Stimulated activated naive CD4-positive, alpha-beta T cell treated with Interleukin-2 at 50 U/mL for 16 hours (primary cell): Measurements from ENCODE around the gene SRGAP3.

Source experiments
- DNase-seq: peaks from one replicate; lab custom pipeline; 2025; lab: John Stamatoyannopoulos, UW

Gene SRGAP3

DNA sequence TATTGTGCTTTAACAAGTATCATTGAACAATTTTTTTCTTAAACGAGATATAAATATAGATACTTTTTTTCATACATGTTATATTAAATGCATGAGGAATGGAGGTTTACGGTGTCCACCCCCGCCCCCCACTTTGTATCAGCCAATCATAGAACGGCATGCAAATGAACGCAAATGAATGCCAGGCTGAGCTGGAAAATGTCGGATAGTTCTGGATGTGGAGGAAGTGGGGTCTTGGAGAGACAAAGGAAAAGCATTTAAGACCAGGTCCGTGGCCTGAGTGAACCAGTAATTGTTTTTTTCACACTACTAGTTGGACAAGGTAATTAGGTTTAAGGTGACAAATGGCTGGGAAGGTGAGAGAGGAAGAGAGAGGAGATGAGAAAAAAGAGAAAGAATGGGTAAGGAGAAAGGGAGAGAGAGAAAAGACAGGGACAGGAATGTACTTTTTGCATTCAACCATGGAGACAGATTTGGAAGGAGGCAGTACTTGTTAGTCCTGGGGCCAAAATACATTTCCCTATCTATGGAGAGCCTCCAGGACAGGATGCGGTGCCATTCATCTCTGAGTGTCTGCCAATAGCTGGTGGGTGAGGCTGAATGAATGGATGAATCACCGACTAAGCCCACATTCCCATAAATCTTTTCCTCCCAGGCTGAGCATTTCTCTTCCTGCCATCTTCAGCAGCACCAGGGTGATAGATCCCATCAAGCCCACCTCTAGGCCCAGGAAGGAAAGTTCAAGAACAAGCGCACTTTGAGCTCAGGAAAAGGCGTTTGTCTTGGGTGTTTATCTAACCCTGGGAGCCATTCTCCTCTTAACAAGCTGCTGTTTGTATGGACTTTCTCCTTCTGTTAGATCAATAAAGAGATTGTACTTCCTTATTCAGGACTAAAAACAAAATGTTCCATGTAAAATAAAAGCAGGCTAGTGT, 284.7 kb downstream of the SRGAP3 start:
- DNase-seq, result no peak

DNA sequence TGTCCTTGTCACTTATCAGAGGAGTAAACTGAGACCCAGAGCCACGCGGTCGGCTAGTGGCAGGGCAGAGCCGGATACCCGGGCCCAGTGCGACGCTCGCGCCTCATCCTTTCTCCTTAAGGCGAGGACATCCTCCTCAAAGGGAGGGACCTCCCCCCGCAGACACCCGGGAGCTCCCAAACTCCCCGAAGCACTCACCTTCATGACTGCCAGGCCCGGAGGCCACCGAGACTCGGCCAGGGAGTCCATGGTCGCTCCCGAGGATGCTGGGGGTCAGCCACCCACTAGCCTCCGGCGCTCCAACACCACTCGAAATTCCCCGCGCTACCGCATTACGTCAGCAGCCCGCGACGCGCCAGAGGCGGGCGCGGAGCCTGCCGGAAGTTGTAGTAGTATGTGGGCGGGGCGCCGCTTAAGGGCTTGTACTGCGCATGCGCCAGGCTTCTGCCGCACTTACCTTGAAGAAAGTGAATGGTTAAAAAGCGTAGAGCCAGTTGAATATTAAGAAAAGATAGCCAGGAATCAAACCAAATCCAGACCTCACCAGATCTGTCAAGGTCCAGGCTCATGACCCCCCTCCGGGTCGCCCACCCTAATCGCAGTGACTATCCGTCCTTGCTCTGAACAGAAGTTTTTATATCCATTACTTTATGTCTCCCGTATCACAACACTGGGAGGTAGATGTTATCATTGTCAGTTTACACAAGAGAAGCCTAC, 286.2 kb downstream of the SRGAP3 start, which contains the start of gene RAD18:
Gene RAD18 (minus strand): TSS at position 336 of the 717 bp plus-strand sequence. CDS start 87 bp downstream, at position 249.
- DNase-seq, result peak; percentile 88

DNA sequence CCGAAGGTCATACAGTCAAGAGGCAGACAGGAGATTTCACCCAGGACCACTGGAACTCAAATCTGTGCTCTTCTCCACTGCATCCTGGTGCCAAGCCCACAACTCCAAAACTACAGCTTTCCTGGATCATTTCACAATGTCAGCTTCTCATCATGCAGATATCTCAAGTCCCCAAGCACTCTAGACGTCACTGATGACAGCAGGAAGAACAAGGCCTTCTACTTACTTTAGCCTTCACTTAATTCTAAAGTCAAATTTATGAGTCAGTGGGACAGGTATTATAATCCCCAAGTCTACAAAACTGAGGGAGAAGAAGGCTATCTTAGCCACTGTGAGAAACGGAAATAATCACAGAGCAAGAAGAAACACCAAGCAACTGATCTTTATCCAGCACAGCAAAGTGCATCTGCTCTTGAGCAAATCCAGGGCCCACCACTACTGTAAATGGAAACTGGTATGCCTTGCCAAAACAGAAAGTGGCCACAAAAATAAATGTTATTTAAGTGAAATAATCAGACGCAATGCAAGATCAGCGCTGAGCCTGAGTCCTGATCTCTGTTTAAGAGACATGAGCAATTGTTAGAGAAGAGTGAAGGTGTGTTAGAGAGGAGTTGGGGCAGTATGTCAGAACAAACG, 287.1 kb downstream of the SRGAP3 start:
- DNase-seq, result no peak

DNA sequence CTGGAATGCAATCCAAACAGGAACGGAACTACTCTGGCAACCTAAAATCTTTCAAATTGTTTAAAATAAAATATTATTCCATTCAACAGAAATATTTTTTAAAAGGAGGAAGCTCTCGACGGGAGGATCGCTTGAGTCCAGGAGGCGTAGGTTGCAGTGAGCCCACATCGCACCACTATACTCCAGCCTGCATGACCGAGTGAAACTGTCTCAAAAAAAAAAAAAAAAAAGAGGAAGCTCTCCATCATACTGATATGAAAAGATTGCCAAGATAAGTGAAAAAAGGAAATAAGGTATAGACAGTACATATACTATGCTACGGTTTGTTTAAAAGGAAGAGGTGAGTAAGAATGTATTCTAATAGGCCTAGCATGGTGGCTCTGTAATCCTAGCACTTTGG, 289.8 kb downstream of the SRGAP3 start:
- DNase-seq, result no peak

DNA sequence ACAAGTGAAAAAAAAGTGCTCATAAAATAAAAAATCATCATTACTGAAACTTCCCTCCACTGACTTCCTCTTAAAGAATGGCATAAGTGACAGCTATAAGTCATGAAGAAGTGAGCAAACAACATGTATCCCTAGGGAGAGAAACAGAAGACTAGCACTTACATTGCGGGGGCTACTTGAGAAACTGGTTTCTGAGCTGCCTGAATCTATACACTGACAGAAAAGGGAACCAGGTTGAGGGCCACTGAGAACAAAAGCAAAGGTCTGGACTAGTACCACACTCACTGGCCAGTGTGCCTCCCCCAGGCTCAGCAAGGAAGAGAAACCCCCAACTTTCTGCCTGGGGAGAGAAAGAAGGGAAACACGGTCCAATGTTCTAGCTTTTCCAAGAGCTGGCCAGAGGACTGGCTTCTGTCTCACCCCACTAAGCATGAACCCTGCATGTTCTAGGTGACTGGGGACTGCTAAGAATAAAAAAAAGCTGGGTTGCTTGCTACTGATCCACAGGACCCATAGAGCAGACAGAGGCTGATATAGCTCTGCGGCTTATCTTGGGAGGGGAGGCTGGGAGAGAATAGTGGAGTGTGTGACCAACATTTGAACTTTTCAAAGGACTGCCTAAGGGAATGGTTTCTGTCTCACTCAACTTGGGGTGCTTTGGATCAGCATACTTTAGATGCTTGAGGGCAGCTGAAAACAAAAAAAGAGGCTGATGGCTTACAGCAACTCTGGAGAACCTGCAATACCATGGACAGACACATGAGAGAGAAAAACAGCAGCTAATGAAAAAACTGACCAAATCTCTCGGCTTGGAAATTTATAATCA, 294.3 kb downstream of the SRGAP3 start:
- DNase-seq, result no peak

DNA sequence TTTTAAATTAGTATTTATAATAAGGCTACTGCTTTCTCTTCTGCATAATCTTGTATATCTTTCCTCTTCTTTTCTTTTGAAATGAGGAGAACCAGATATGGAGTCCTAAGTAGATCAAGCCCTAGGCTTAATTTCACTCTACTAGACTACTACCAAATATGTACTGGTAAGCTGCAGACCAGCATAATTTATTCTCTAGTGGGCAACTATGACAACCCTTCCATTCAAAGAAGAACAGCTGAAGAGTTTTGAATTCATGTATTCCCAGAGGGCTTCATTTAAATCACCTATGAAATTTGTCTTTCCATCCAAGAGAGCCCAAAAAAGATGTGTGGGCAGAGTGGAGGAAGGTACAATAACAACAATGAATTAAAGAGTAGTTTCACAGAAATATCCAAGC, 296.1 kb downstream of the SRGAP3 start:
- no peak for DNase-seq

DNA sequence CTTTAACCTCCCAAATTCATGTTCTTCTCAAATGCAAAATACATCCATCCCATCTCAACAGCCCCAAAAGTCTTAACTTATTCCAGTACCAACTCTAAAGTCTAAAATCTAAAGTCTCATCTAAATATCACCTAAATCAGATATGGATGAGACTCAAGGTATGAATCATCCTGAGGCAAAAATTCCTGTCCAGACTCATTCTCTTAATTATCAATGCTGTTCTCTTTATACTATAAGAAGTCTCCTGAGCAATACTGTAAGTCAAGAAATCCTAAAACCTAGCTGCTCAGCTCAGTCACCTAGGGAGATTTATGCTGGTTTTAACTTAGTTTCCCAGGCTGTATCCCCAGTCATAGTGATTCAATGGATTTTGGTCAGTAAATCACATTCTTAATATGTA, 297.3 kb downstream of the SRGAP3 start:
- DNase-seq, result no peak

DNA sequence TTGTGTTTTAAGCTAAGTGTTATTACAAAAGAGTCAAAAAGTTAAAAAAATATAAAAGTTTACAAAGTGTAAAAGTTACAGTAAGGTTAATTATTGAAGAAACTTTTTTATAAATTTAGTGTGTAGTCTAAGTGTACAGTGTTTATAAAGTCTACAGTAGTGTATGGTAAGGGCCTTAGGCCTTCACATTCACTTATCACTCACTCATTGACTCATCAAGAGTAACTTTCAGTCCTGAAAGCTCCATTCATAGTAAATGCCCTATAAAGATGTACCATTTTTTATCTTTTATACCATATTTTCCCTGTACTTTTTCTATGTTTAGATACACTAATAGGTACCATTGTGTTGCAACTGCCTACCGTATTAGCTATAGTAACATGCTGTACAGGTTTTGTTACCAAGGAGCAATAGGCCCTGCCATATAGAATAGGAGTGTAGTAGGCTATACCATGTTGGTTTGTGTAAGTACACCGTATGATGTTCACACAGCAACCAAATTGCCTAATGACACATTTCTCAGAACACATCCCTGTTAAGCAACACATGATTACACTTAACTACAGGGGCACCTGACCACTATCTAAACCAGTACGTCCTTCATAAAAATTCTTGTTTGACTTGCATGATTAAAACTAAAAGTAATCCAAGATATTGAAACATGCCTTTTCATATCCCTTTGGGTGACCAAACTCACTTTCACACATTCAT, 303.4 kb downstream of the SRGAP3 start:
- DNase-seq, result no peak

DNA sequence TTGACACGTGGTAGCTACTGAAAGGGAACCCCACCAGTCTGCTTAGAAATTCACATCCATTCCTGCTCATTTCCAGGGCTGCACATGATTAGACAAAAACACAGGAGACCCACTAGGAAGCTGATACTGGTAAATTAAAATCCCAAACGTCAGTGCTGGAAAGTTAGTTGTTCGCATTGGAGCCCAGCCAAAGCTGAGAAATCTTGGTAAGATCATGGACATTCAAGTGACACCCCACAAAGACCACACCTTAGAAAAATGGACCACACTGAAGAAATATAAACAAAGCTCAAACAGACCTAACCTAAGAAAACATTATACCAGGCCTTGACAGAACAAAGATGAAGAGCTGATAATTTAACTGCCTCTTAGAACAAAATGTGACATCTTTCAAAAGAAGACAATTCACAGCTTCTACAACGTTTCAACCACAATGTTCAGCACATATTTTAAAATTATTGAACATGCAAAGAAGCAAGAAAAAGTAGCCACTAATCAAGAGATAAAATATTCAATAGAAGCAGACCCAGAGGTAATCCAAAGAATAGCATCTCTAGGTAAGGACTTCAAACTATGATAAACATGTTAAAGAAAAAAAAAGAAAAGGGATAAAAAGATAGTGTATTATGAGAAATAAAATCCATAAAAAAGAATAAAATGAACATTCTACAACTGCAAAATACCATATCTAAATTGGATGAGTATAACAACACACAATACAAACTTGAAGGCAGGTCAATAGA, 306.5 kb downstream of the SRGAP3 start:
- DNase-seq, result no peak

DNA sequence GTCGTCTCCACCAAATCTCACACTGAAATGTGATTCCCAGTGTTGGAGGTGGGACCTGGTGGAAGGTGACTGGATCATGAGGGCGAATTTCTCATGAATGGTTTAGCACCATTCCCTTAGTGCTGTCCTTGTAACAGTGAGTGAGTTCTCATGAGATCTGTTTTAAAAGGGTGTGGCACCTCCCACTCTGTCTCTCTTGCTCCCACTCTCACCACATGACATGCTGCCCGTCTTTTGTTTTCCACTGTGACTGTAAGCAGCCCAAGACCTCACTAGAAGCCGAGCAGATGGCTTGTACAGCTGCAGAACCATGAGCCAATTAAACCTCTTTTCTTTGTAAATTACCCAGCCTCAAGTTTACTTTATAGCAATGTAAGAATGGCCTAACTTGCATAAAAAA, 307.3 kb downstream of the SRGAP3 start:
- no peak for DNase-seq

DNA sequence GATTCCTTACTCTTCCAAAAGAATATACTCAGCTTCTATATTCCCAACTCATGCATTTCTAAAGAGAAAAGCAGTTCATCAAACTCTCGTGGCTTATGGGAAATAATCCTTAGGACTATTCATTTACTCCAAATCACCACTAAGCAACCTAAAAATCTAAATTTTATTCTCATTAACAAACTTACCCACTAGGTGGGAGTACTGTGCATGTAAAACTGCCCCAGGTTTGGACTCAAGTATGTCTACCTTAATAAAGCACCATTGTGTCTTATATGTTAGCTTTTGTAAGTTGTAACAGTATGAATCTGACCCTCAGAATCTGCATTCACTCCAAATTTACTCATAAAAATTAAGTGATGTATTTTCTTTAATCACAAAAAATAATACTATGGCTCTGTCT, 311.4 kb downstream of the SRGAP3 start:
- no peak for DNase-seq

DNA sequence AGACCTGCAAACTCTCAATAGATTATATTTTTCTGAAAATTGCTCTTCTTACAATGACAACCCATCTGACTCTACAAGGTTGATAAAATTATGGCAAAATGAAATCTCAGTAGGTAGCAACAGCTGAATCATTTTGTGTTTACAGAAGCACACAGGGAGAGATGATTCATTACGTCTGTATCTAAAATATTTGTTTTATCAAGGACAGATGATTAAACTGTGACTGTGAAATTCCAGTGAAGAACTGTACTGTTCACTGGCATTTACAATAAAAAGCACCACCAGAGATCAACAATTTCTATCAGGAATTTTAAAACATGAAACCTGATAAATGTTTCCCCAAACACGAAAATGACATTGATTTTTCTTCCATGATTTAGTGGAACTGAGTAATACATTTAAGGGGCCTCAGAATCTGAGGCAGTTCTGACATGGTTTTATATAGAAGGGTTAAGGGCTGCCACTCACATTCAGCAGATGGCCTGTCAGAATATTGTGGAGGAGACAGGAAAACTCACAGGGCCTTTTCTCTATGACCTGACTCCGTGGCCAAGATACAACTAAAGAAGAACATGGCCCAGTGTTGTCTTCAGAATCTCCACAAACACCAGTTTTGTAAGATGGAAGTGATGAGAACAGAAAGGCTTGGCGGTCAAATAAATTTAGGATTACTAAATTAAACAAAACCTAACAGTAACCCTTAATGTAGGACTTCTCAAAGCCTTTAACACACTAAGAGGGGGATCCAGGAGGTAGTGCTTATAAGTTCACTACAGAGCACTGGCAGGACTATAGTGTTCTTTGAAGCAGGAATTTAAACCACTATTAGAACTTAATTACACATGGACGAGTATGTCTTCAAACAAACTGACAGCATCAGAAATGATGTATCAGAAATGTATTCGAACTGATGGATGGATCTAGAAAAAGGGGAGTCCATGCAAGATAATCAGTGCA, 312.1 kb downstream of the SRGAP3 start:
- no peak for DNase-seq

DNA sequence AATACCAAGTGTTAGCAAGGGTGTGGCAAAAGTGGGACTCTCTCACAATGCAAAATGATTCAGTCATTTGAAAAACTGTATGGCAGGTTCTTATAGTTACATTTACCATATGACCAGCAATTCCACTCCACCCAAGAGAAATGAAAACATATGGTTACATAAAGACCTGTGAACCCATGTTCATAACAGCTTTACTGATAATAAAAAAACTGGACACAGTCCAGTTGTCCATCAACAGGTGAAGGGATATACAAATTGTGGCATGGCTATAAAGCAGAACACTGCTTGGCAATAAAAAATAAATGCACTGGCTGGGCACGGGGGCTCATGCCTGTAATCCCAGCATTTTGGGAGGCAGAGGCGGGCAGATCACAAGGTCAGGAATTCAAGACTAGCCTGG, 316.9 kb downstream of the SRGAP3 start:
- DNase-seq, result no peak

DNA sequence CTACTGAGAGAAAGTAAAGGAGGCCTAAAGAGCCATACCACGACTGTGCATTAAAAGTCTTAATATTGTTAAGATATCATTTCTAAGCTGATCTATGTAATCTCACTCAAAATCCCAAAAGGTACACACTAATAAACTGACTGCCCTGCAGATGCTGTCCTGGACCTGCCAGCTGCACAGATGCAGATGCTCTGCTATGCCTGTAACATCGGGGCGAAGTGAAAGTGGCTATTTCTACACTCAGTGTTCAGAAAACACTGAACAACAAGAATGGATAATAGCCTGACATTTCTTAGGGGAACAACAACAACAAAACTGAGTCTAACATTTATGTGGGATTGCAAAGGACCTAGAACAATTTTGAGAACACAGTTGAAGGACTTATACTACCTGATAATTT, 318.1 kb downstream of the SRGAP3 start:
- no peak for DNase-seq
